MM.1S (cell line): ENCODE data around the gene ENDOV.

Experiments used
- EZH2 ChIP-seq: fragments of 300-600 bp; sonication (generic); optimal IDR thresholded peaks from 2 replicates; pipeline ENCODE3; 2017; ENCODE audit warnings: low read depth, mild to moderate bottlenecking, antibody characterized with exemption, low read length, mixed read lengths
- TF ChIP-seq, protein P1 (sequence below): fragments of 300-600 bp; sonication (generic); IDR thresholded peaks from 2 replicates; pipeline ENCODE4 v1.5.1; 2016; ENCODE audit warnings: antibody characterized with exemption, low read length, mixed read lengths

DNA sequence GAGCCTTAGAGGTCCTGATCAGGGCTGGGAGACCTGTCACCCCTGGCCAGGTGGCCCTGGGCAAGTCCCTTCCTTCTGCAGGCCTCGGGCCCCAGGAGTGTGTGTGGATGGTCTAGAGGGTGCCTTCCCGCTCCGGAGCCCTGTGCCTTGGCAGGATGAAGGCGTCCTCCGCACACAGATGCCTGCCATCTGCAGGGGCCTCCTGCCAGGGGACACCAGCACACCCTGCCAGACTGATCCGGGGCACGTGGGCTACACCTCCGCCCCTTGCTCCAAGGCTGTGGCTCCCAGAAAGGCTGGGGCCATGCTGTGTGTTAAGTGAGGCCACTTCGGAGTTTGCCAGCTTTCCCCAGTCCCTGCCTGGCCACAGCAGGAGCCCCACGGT lies 30.8 kb downstream of the ENDOV start:
- TF ChIP-seq, protein P1, sequence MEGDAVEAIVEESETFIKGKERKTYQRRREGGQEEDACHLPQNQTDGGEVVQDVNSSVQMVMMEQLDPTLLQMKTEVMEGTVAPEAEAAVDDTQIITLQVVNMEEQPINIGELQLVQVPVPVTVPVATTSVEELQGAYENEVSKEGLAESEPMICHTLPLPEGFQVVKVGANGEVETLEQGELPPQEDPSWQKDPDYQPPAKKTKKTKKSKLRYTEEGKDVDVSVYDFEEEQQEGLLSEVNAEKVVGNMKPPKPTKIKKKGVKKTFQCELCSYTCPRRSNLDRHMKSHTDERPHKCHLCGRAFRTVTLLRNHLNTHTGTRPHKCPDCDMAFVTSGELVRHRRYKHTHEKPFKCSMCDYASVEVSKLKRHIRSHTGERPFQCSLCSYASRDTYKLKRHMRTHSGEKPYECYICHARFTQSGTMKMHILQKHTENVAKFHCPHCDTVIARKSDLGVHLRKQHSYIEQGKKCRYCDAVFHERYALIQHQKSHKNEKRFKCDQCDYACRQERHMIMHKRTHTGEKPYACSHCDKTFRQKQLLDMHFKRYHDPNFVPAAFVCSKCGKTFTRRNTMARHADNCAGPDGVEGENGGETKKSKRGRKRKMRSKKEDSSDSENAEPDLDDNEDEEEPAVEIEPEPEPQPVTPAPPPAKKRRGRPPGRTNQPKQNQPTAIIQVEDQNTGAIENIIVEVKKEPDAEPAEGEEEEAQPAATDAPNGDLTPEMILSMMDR = no peak
- no peak for TF ChIP-seq EZH2
